IPS-20b (cell line): Measurements from ENCODE around the gene CCDC178.

Experiments
- H3K27ac ChIP-seq: one replicate; pipeline ENCODE4 v1.5.1; 2013; ENCODE audit warnings: low read length
- H3K27me3 ChIP-seq: 2 replicates; pipeline ENCODE4 v1.6.1; 2013; ENCODE audit warnings: mild to moderate bottlenecking, low read length, inconsistent platforms; ENCODE audit not compliant: insufficient read depth
- H3K36me3 ChIP-seq: 2 replicates; pipeline ENCODE4 v1.6.1; 2013; ENCODE audit warnings: low read depth, mild to moderate bottlenecking, inconsistent platforms, low read length, moderate library complexity; ENCODE audit not compliant: insufficient read depth
- H3K4me1 ChIP-seq: 2 replicates; pipeline ENCODE4 v1.6.1; 2013; ENCODE audit warnings: mild to moderate bottlenecking, control low read depth, inconsistent platforms, low read length, moderate library complexity; ENCODE audit not compliant: insufficient read depth
- H3K4me3 ChIP-seq: 2 replicates; pipeline ENCODE4 v1.5.1; 2013; ENCODE audit warnings: mild to moderate bottlenecking, low read length, inconsistent platforms
- H3K9ac ChIP-seq: 2 replicates; pipeline ENCODE4 v1.6.1; 2013; ENCODE audit warnings: low read depth, mild to moderate bottlenecking, inconsistent platforms, low read length, moderate library complexity
- H3K9me3 ChIP-seq: 2 replicates; pipeline ENCODE4 v1.6.1; 2013; ENCODE audit warnings: mild to moderate bottlenecking, low read depth, low read length, inconsistent platforms; ENCODE audit not compliant: insufficient read depth

CCDC178 gene

GRCh38 chr18:33282142-33282541 lies 158.4 kb downstream of the CCDC178 start:
- H3K9ac ChIP-seq = no peak overlapping the region
- no peak overlapping the region for H3K4me3 ChIP-seq
- H3K9me3 ChIP-seq = no peaks in the 10 kb centered on the region
- H3K27me3 ChIP-seq = no peaks in the 10 kb centered on the region
- H3K36me3 ChIP-seq = no peaks in the 10 kb centered on the region
- no peaks in the 10 kb centered on the region; the same call in 1 of the 2 replicates for H3K4me1 ChIP-seq
- no peak overlapping the region for H3K27ac ChIP-seq

- Histone ChIP-seq H3K36me3 (no peaks in the 10 kb centered on the region), H3K4me1 (no peaks in the 10 kb centered on the region; the same call in 1 of the 2 replicates), H3K27ac (no peak overlapping the region), H3K27me3 (no peaks in the 10 kb centered on the region), H3K9ac (no peak overlapping the region), H3K4me3 (no peak overlapping the region), H3K9me3 (no peaks in the 10 kb centered on the region)
Measured at GRCh38 chr18:33277431-33277830, 163.1 kb downstream of the CCDC178 start.

GRCh38 chr18:33275843-33276242 lies 164.7 kb downstream of the CCDC178 start:
- no peaks in the 10 kb centered on the region for H3K27me3 ChIP-seq
- no peaks in the 10 kb centered on the region for H3K9me3 ChIP-seq
- H3K4me3 ChIP-seq = no peak overlapping the region
- H3K36me3 ChIP-seq = no peaks in the 10 kb centered on the region
- no peaks in the 10 kb centered on the region; the same call in 1 of the 2 replicates for H3K4me1 ChIP-seq
- no peak overlapping the region for H3K9ac ChIP-seq
- H3K27ac ChIP-seq = no peak overlapping the region

- Histone ChIP-seq H3K27ac (no peak overlapping the region), H3K36me3 (no peaks in the 10 kb centered on the region), H3K9me3 (no peaks in the 10 kb centered on the region), H3K9ac (no peak overlapping the region), H3K27me3 (no peaks in the 10 kb centered on the region), H3K4me1 (peaks cover 10% of the 10 kb centered on the region; the same call in 1 of the 2 replicates), H3K4me3 (no peak overlapping the region)
Measured at GRCh38 chr18:33270297-33270696, 170.2 kb downstream of the CCDC178 start.

- Histone ChIP-seq H3K9ac (no peak overlapping the region), H3K27me3 (no peaks in the 10 kb centered on the region), H3K4me1 (peaks cover 13% of the 10 kb centered on the region; the same call in 1 of the 2 replicates), H3K9me3 (no peaks in the 10 kb centered on the region), H3K27ac (no peak overlapping the region), H3K4me3 (peak overlapping the region; percentile 3; the same call in 1 of the 2 replicates), H3K36me3 (no peaks in the 10 kb centered on the region)
Measured at GRCh38 chr18:33269223-33269622, 171.3 kb downstream of the CCDC178 start.

GRCh38 chr18:33264566-33264965 lies 176.0 kb downstream of the CCDC178 start:
- Histone ChIP-seq H3K27ac (no peak overlapping the region), H3K9ac (no peak overlapping the region), H3K9me3 (no peaks in the 10 kb centered on the region), H3K27me3 (no peaks in the 10 kb centered on the region), H3K4me3 (no peak overlapping the region), H3K36me3 (no peaks in the 10 kb centered on the region), H3K4me1 (peaks cover 13% of the 10 kb centered on the region; the same call in 1 of the 2 replicates)

- Histone ChIP-seq H3K4me1 (no peaks in the 10 kb centered on the region), H3K4me3 (no peak overlapping the region), H3K36me3 (no peaks in the 10 kb centered on the region), H3K27ac (no peak overlapping the region), H3K9ac (no peak overlapping the region), H3K27me3 (no peaks in the 10 kb centered on the region), H3K9me3 (no peaks in the 10 kb centered on the region)
Measured at GRCh38 chr18:33239298-33239697, 201.2 kb downstream of the CCDC178 start.

- no peaks in the 10 kb centered on the region for H3K27me3 ChIP-seq
- H3K4me1 ChIP-seq = no peaks in the 10 kb centered on the region
- H3K36me3 ChIP-seq = no peaks in the 10 kb centered on the region
- no peak overlapping the region for H3K27ac ChIP-seq
- H3K4me3 ChIP-seq = no peak overlapping the region
- no peaks in the 10 kb centered on the region for H3K9me3 ChIP-seq
- no peak overlapping the region for H3K9ac ChIP-seq
Measured at GRCh38 chr18:33232318-33232626, 208.2 kb downstream of the CCDC178 start.

GRCh38 chr18:33231474-33232317 lies 208.8 kb downstream of the CCDC178 start:
- Histone ChIP-seq H3K9me3 (no peaks in the 10 kb centered on the region), H3K36me3 (no peaks in the 10 kb centered on the region)

GRCh38 chr18:33212363-33212762 lies 228.2 kb downstream of the CCDC178 start:
- Histone ChIP-seq H3K9me3 (no peaks in the 10 kb centered on the region), H3K9ac (no peak overlapping the region), H3K27me3 (no peaks in the 10 kb centered on the region; the same call in 1 of the 2 replicates), H3K4me3 (no peak overlapping the region), H3K4me1 (no peaks in the 10 kb centered on the region), H3K27ac (no peak overlapping the region), H3K36me3 (no peaks in the 10 kb centered on the region)

More at GRCh38 chr18:33231474-33232317, 208.8 kb downstream of the CCDC178 start:
- H3K4me1 ChIP-seq = no peaks in the 10 kb centered on the region
- no peak overlapping the region for H3K27ac ChIP-seq
- no peaks in the 10 kb centered on the region for H3K27me3 ChIP-seq
- H3K4me3 ChIP-seq = no peak overlapping the region
- no peak overlapping the region for H3K9ac ChIP-seq

GRCh38 chr18:33210575-33211189 lies 229.8 kb downstream of the CCDC178 start:
- Histone ChIP-seq H3K9ac (no peak overlapping the region), H3K27me3 (no peaks in the 10 kb centered on the region; the same call in 1 of the 2 replicates), H3K4me1 (no peaks in the 10 kb centered on the region), H3K36me3 (no peaks in the 10 kb centered on the region), H3K4me3 (no peak overlapping the region), H3K27ac (no peak overlapping the region), H3K9me3 (no peaks in the 10 kb centered on the region)

- Histone ChIP-seq H3K4me3 (no peak overlapping the region), H3K36me3 (no peaks in the 10 kb centered on the region), H3K4me1 (peaks cover 7% of the 10 kb centered on the region; the same call in 1 of the 2 replicates), H3K9me3 (no peaks in the 10 kb centered on the region), H3K9ac (no peak overlapping the region), H3K27me3 (no peaks in the 10 kb centered on the region; the same call in 1 of the 2 replicates), H3K27ac (no peak overlapping the region)
Measured at GRCh38 chr18:33205777-33206176, 234.7 kb downstream of the CCDC178 start.
